Peyer's patch (tissue), 4 donors: ENCODE data around the gene SPTA1.

Experiments
- CTCF ChIP-seq, 6 experiments: fragments of 450-650 bp in 4 of 6; fragments of 200-600 bp in 2 of 6; sonication (generic) in 1 of 6; IDR thresholded peaks; one replicate each; pipeline ENCODE4 v1.5.1; 2017 to 2019; ENCODE audit warnings: antibody characterized with exemption in 6 of 6, mild to moderate bottlenecking in 3 of 6, moderate library complexity in 1 of 6
- POLR2A ChIP-seq, 2 donors: fragments of 450-650 bp; IDR thresholded peaks; one replicate each; pipeline ENCODE4 v1.5.1; 2017; ENCODE audit warnings: antibody characterized with exemption in 2 of 2, mild to moderate bottlenecking in 2 of 2, moderate library complexity in 2 of 2

- TF ChIP-seq CTCF (IDR thresholded peaks at IDR 0.05) = no peak
- TF ChIP-seq POLR2A (IDR thresholded peaks at IDR 0.05) = no peak
These were observed 5.4 kb upstream of the SPTA1 start for GRCh38 chr1:158691907-158692306.
